Regular cardiac myocyte (primary cell): ENCODE results near the gene IGLL1. TPM values are rescaled to one million over a fixed set of nuclear protein-coding genes. Genes with fewer than 3 reads are reported as not detected.

ENCODE experiments used
- total RNA-seq: library from RNA; depleted of rRNA; stranded (reverse); fragments of >200 nt; gene quantifications from 2 replicates; pipeline ENCODE4 v1.2.3, GENCODE V29; 2014

IGLL1 gene
- total RNA-seq, result not detected in 2 replicates

GRCh38 chr22:23579870-23580575 lies at the start of gene IGLL1:
Gene IGLL1 (minus strand): TSS chr22:23580290. CDS start chr22:23580190, 100 bp downstream.

Other genes starting within 250 kb of the IGLL1 start
- 0.19 TPM in 1 of 2 replicates, not detected in the other for gene DRICH1, start 52.0 kb upstream of the IGLL1 start, total RNA-seq
- not detected in 2 replicates for gene RGL4, start 110.7 kb upstream of the IGLL1 start, total RNA-seq
- 3.1 and 4.0 TPM in 2 replicates for gene ZNF70, start 170.8 kb upstream of the IGLL1 start, total RNA-seq
- gene VPREB3, start 174.1 kb upstream of the IGLL1 start, total RNA-seq, result not detected in 2 replicates
- 0.19 and 1.1 TPM in 2 replicates for gene C22orf15, start 182.7 kb upstream of the IGLL1 start, total RNA-seq
- gene CHCHD10, start 187.7 kb upstream of the IGLL1 start, total RNA-seq, result 3.7 and 6.7 TPM in 2 replicates
- 3.5 and 8.7 TPM in 2 replicates for gene MMP11, start 192.6 kb upstream of the IGLL1 start, total RNA-seq
- gene SMARCB1, start 206.7 kb upstream of the IGLL1 start, total RNA-seq, result 15.5 and 33.5 TPM in 2 replicates